Bronchial epithelial cell (primary cell): ENCODE results near the gene DUS2. TPM values are rescaled to one million over a fixed set of nuclear protein-coding genes. Genes with fewer than 3 reads are reported as not detected.

Experiments used
- DNase-seq: peaks from one replicate; pipeline ENCODE4 v3.0.0-alpha.2; 2010; ENCODE audit warnings: low read depth
- FAIRE-seq: peaks from 2 replicates; lab custom pipeline; 2011; peaks lifted over from hg19 to GRCh38; lab: Jason Lieb, UNC
- H3K27me3 ChIP-seq: 2 replicates; pipeline ENCODE4 v1.5.1; 2011; ENCODE audit warnings: low read length; ENCODE audit not compliant: control insufficient read depth, insufficient read depth
- H3K36me3 ChIP-seq: 2 replicates; pipeline ENCODE4 v1.5.1; 2011; ENCODE audit warnings: low read length; ENCODE audit not compliant: control insufficient read depth, insufficient read depth
- H3K4me3 ChIP-seq: 2 replicates; pipeline ENCODE4 v1.5.1; 2011; ENCODE audit warnings: mild to moderate bottlenecking, low read depth, low read length, control low read depth
- total RNA-seq: library from RNA; depleted of rRNA; stranded (reverse); fragments of >200 nt; gene quantifications from 2 replicates; pipeline ENCODE4 v1.2.1, GENCODE V29; 2014
- TF ChIP-seq, protein P1 (sequence below): IDR thresholded peaks from 2 replicates; pipeline ENCODE4 v1.5.1; 2011; ENCODE audit warnings: mild to moderate bottlenecking, moderate library complexity, low read length, control low read depth, inconsistent platforms; ENCODE audit not compliant: insufficient read depth, severe bottlenecking

DUS2 gene
- total RNA-seq, 1 donor from 2014 or later = 23.7 TPM

DNA sequence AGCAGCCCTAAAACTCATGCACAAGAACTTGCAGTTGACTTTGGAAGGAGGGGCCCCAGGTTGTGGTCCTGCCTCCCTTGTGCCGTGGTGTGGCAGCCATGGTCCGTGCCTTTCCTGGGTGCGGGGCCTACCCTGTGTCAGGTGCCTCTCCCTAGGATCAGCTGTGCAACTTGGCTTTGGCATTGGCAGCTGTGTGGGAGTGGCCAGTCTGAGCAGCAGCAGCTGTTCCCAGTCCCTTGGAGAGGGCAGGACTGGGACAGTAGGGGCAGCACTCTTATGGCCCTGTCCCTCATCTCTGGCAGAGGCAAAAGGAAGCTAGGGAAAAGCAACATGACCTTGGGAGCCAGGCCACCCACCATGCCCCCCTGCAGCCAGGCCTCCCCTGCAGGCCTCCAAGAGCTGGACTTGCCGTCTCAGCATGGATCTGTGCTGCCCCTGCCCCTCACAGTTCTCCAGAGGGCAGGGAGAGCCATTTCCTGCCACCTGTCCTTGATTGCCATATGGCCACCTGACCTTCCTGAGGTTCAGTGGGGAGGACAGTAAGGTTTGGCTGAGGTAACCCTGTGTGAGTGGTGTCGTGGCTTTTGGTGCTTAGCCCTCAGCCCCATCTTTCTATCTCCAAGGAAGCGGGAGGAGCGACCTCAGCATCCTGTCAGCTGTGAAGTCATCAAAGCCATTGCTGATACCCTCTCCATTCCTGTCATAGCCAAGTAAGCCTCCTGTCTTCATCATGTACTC lies 46.6 kb downstream of the DUS2 start:
- TF ChIP-seq, protein P1, sequence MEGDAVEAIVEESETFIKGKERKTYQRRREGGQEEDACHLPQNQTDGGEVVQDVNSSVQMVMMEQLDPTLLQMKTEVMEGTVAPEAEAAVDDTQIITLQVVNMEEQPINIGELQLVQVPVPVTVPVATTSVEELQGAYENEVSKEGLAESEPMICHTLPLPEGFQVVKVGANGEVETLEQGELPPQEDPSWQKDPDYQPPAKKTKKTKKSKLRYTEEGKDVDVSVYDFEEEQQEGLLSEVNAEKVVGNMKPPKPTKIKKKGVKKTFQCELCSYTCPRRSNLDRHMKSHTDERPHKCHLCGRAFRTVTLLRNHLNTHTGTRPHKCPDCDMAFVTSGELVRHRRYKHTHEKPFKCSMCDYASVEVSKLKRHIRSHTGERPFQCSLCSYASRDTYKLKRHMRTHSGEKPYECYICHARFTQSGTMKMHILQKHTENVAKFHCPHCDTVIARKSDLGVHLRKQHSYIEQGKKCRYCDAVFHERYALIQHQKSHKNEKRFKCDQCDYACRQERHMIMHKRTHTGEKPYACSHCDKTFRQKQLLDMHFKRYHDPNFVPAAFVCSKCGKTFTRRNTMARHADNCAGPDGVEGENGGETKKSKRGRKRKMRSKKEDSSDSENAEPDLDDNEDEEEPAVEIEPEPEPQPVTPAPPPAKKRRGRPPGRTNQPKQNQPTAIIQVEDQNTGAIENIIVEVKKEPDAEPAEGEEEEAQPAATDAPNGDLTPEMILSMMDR = no peak
- no peak for DNase-seq
- Histone ChIP-seq H3K4me3 (no peak overlapping the region), H3K27me3 (no peaks in the 10 kb centered on the region), H3K36me3 (peaks cover 27% of the 10 kb centered on the region)
- FAIRE-seq = no peak

GRCh38 chr16:68070249-68070730 lies 47.2 kb downstream of the DUS2 start:
- no peak for FAIRE-seq
- DNase-seq = no peak
- Histone ChIP-seq H3K36me3 (peaks cover 29% of the 10 kb centered on the region), H3K4me3 (no peak overlapping the region), H3K27me3 (no peaks in the 10 kb centered on the region)
- TF ChIP-seq, protein P1 = no peak

- H3K36me3 ChIP-seq = peaks cover 34% of the 10 kb centered on the region
- H3K27me3 ChIP-seq = no peaks in the 10 kb centered on the region
- DNase-seq = no peak
- no peak for FAIRE-seq
- TF ChIP-seq, protein P1 = no peak
- H3K4me3 ChIP-seq = no peak overlapping the region
Observed at GRCh38 chr16:68070806-68071517, 47.9 kb downstream of the DUS2 start.

DNA sequence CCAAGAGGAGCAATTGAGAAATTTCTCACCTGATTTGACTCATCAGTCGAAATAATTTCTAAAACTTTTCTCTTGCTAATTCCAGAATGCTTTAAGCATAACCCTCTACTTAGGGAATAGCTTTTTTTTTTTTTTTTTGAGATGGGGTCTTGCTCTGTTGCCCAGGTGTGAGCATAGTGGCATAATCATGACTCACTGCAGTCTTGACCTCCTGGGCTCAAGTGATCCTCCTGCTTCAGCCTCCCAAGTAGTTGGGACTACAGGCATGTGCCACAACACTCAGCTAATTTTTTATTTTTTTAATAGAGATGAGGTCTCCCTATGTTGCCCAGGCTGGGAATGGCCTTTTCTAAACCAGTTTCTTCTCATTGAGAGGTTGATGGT lies 48.4 kb downstream of the DUS2 start:
- DNase-seq = no peak
- H3K4me3 ChIP-seq = no peak overlapping the region
- H3K36me3 ChIP-seq = peaks cover 34% of the 10 kb centered on the region
- TF ChIP-seq, protein P1 = no peak
- H3K27me3 ChIP-seq = no peaks in the 10 kb centered on the region
- no peak for FAIRE-seq

DNA sequence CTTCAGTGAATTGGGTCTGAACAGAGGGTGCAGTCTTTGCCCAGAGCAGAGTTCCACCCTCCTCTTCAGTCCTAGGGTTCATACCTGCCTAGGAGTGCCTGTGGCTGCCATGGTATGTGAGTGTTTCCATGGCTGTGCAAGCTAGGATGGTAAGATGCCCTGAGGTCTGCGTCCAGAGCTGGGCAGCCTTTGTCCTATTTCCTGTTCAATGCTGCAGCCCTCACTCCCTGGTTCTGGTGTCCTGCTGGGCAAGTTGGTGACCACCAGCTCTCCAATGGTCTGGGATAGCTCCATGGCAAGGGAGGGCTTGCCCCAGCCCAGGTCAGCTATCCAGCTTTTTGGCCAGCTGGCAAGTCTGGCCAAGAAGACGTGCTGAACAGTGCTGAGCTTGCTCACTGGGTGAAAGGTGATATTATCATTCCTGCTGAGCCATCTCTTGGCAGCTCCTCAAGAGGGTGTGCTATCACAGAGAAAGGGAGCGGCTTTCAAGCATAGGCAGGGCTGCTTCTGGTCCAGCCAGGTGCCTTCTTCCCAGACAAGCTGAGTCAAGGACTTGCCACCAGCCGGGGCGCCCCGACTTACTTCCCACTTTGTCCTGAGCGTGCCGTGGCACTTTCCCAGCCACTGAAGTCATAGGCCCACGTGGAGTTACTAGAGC lies 49.1 kb downstream of the DUS2 start:
- no peak overlapping the region for H3K4me3 ChIP-seq
- H3K36me3 ChIP-seq = peaks cover 35% of the 10 kb centered on the region
- DNase-seq = peak; percentile 91
- TF ChIP-seq, protein P1 = no peak
- FAIRE-seq = peak; percentile 98
- H3K27me3 ChIP-seq = no peaks in the 10 kb centered on the region
